NCI-H69 (cell line): ENCODE data around the gene KLK12.
A peak's percentile ranks its signal among the peaks of the same experiment; 100 is the strongest.
"Not testable (repeated sequence)": the region's sequence is repeated elsewhere in the genome, so short reads cannot be mapped to it uniquely, and the experiment has no call there.

Source experiments
- DNase-seq: peaks from one replicate; lab custom pipeline; 2025; lab: John Stamatoyannopoulos, UW

Gene KLK12

GRCh38 chr19:51015691-51016267 is 19.0 kb downstream of the KLK12 start:
- no peak for DNase-seq

GRCh38 chr19:51014242-51014641 is 20.6 kb downstream of the KLK12 start:
- DNase-seq: no peak

- DNase-seq: no peak
Observed at GRCh38 chr19:51012661-51013190, 22.1 kb downstream of the KLK12 start.

- DNase-seq: no peak
Observed at GRCh38 chr19:51010066-51010795, 24.6 kb downstream of the KLK12 start.

- no peak for DNase-seq
Observed at GRCh38 chr19:51009061-51009891, 25.5 kb downstream of the KLK12 start.

- no peak for DNase-seq
Observed at GRCh38 chr19:51007488-51007887, 27.3 kb downstream of the KLK12 start.

GRCh38 chr19:51006406-51006805 is 28.4 kb downstream of the KLK12 start:
- DNase-seq: no peak

- no peak for DNase-seq
Observed at GRCh38 chr19:51005248-51005647, 29.6 kb downstream of the KLK12 start.

GRCh38 chr19:51003316-51003715 is 31.5 kb downstream of the KLK12 start:
- DNase-seq: no peak

- peak; percentile 52 for DNase-seq
Observed at GRCh38 chr19:51002542-51003311, 32.1 kb downstream of the KLK12 start.

- DNase-seq: no peak
Observed at GRCh38 chr19:51002089-51002532, 32.7 kb downstream of the KLK12 start.

GRCh38 chr19:51001515-51001914 is 33.3 kb downstream of the KLK12 start, which contains the start of gene KLK8:
TSS of gene KLK8 (minus strand) at chr19:51001604. CDS start at chr19:51001167, 437 bp downstream.
- DNase-seq: no peak

GRCh38 chr19:51000981-51001380 is 33.8 kb downstream of the KLK12 start:
- DNase-seq: no peak

- no peak for DNase-seq
Observed at GRCh38 chr19:51000426-51000825, 34.4 kb downstream of the KLK12 start.

- no peak for DNase-seq
Observed at GRCh38 chr19:50998686-50999085, 36.1 kb downstream of the KLK12 start.

GRCh38 chr19:50998061-50998460 is 36.7 kb downstream of the KLK12 start:
- DNase-seq: no peak

- peak; percentile 4 for DNase-seq
Observed at GRCh38 chr19:50994129-50994528, 40.7 kb downstream of the KLK12 start.

- DNase-seq: no peak
Observed at GRCh38 chr19:50992666-50993035, 42.2 kb downstream of the KLK12 start.

- not testable (repeated sequence) for DNase-seq
Observed at GRCh38 chr19:50984416-50984815, 50.4 kb downstream of the KLK12 start.

- DNase-seq: no peak
Observed at GRCh38 chr19:50983625-50984292, 51.0 kb downstream of the KLK12 start, which contains the start of gene KLK7. TSS of gene KLK7 (minus strand) at chr19:50983917. CDS start at chr19:50982399, 1,518 bp downstream.

GRCh38 chr19:50982186-50982585 is 52.6 kb downstream of the KLK12 start:
- DNase-seq: no peak
